Activated naive CD8-positive, alpha-beta T cell (primary cell): ENCODE data around the gene NUDT8.
"Not testable (repeated sequence)": the region's sequence is repeated elsewhere in the genome, so short reads cannot be mapped to it uniquely, and the experiment has no call there.

Experiments used
- H3K27ac Mint-ChIP-seq: one replicate; pipeline ENCODE4 v1.8.0; 2021; ENCODE audit warnings: mixed read lengths
- H3K27me3 Mint-ChIP-seq: one replicate; pipeline ENCODE4 v1.8.0; 2021; ENCODE audit warnings: mixed read lengths
- H3K36me3 Mint-ChIP-seq: one replicate; pipeline ENCODE4 v1.8.0; 2021; ENCODE audit warnings: mixed read lengths
- H3K4me1 Mint-ChIP-seq: one replicate; pipeline ENCODE4 v1.8.0; 2021; ENCODE audit warnings: low read depth, mixed read lengths
- H3K4me3 Mint-ChIP-seq: one replicate; pipeline ENCODE4 v1.8.0; 2021; ENCODE audit warnings: mild to moderate bottlenecking, mixed read lengths
- H3K9me3 Mint-ChIP-seq: one replicate; pipeline ENCODE4 v1.8.0; 2021; ENCODE audit warnings: low read depth, mixed read lengths

Gene NUDT8

DNA sequence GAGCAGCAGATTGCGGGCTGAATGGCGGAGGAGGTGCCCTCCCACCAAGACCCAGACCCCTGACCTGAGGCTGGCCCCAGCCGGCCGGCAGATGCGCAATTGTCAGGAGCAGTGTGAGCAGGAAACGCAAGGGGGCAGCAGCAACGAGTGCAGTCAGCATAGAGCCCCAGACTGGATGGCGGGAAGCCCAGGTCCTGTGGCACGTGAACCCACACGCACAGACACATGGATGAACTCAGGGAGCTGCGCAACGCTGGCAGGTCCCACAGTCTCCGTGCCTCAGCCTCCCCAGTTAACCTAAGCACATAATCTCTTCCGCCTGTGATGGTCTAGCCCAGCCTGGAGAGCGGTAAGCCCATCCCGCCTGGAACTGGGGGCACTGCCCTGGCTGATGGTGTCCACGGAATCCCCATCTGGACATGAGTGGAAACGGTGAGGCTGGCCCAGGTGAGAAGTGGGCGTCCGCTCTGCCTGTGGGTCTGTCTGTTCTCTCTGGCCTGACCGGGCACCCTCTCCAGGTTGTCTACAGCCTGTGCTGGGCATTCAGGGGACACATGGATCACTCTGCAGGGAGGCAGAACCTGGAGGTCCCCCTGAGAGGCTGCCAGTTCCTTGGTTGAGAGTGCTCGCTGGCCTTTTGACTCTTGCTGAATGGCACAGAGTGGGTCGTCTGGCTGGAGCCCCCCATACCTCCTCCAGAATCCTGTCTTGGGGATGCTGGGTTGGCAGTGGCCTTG, 10.5 kb upstream of the NUDT8 start:
- Mint-ChIP-seq H3K4me3 (no peak overlapping the region), H3K9me3 (no peaks in the 10 kb centered on the region), H3K36me3 (no peaks in the 10 kb centered on the region), H3K4me1 (no peaks in the 10 kb centered on the region), H3K27ac (no peak overlapping the region), H3K27me3 (no peaks in the 10 kb centered on the region)

DNA sequence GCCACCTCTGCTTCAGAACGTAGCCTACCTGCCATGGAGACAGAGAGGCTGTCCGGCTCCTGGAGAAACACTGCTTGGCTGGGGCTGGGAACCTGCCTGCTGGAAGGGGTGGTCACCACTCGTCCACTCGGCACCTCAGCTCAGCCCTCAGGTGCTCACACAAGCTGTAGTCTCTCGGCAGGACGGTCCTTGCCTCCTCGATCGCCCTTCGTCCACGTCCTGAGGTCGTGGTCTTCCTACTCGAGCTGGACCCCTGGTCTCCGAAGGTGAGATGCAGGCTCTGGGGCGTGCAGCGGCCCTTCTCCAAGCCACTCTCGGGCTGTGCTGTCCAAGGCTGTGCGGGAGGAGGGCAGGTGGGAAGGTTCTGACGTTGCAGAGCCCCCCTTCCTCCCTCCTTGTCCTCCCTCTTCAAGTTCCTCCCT, 9.7 kb upstream of the NUDT8 start, which contains the start of gene TBX10:
Gene TBX10, minus strand, starts transcription at position 326 of the 422 bp plus-strand sequence. Its CDS starts 291 bp downstream, at position 35.
- Mint-ChIP-seq H3K36me3 (no peaks in the 10 kb centered on the region), H3K9me3 (no peaks in the 10 kb centered on the region), H3K27me3 (no peaks in the 10 kb centered on the region), H3K4me1 (no peaks in the 10 kb centered on the region), H3K27ac (no peak within 1 kb of the TSS), H3K4me3 (no peak within 1 kb of the TSS)

DNA sequence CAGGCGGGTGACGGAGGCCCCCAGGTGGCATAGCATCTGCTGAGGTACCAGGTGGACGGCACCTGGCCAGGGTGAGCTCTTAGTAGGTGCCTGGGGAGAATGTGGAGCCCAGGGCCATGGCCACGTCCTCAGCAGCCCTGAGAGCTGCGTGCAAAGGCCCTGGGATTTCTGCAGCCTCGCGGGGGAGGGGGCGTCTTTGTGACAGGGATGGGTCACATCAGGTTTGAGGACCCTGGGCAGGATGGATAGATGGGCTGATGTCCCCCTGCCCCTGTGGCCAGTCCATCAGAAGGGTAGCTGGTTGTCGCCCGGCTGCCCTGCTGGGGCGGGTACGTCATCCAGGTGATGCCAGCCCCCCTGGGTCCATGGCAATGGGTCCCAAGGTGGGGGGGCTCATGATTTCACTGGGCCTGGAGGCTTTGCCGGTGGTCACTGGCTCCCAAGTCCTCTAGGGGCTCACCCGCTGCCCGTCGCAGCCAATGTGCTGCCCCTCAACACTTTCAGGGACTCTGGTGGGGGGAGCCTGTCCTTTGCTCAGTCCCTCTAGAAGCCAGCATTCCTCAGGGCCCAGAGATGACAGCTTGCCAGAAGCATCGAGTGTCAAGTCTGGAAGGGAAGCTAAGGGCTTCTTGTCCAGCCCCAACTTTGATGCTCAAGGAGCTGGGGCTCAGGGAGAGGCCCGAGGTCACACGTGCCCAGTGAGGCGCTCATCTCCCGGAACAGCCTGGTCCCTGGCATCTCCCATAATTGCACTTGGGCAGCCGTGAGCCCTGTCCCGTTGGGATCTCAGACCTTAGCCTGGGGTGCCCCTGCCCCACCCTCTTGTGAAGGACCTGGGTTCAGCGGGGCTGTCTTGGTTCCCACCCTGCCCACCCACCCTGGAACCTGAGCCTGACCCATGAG, 9.0 kb upstream of the NUDT8 start:
- Mint-ChIP-seq H3K4me1 (no peaks in the 10 kb centered on the region), H3K4me3 (no peak overlapping the region), H3K9me3 (no peaks in the 10 kb centered on the region), H3K27ac (no peak overlapping the region), H3K36me3 (no peaks in the 10 kb centered on the region), H3K27me3 (no peaks in the 10 kb centered on the region)

DNA sequence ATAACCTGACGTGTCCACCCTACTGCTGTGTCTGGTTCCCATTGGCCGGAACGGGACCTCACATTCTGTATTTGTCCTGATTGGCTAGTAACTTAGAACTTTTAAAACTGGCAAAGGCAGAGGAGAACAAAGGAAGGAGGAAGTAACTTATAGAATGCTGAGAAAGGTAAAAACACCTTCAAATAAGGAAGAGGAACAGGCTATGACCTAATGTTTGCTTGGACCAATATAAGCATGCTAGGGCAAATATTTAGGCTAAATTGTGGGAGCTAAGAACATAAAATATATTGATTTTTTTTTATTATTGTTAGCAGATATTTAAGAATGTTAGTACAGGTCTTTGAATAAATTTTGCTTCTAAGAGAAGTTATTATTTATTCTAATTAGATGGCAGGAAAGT, 7.7 kb upstream of the NUDT8 start:
- H3K4me3 Mint-ChIP-seq: not testable (repeated sequence)

DNA sequence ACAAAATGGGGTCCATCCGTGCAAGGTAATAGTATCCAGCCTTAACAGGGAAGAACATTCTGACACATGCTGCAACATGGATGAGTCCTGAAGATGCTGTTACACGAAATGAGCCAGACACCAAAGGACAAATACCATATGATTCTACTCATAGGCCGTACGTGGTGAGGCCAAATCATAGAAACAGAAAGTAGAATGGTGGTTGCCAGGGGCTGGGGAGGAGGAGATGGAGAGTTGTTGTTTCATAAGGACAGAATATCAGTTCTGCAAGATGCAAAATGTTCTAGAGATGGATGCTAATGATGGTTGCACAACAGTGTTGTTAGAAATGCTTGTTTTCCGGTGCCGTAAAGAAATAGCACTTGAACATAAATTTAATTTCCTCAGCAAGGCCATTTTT, 7.2 kb upstream of the NUDT8 start:
- Mint-ChIP-seq H3K4me1 (no peaks in the 10 kb centered on the region), H3K27ac (no peak overlapping the region), H3K36me3 (no peaks in the 10 kb centered on the region), H3K27me3 (no peaks in the 10 kb centered on the region), H3K9me3 (no peaks in the 10 kb centered on the region), H3K4me3 (no peak overlapping the region)

More for the DNA sequence above, 7.7 kb upstream of the NUDT8 start:
- not testable (repeated sequence) for H3K27me3 Mint-ChIP-seq, H3K36me3 Mint-ChIP-seq, H3K9me3 Mint-ChIP-seq, H3K27ac Mint-ChIP-seq, H3K4me1 Mint-ChIP-seq

DNA sequence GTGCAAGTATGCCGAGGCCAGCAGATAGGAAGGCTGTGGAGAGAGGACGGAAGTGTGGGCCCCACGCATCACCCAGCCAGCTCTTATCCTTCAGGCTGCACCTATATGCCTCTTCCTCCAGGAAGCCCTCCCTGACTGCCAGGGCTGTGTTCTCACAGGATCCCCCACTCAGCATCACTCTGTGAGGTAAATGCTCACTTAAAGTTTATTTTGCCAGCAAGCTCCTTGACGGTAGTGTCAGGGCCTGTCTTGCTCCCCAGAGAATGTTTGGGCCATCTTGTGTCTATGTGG, 5.4 kb upstream of the NUDT8 start:
- Mint-ChIP-seq H3K27me3 (no peaks in the 10 kb centered on the region), H3K27ac (no peak overlapping the region), H3K36me3 (no peaks in the 10 kb centered on the region), H3K4me3 (no peak overlapping the region), H3K4me1 (peaks cover 5% of the 10 kb centered on the region), H3K9me3 (no peaks in the 10 kb centered on the region)

DNA sequence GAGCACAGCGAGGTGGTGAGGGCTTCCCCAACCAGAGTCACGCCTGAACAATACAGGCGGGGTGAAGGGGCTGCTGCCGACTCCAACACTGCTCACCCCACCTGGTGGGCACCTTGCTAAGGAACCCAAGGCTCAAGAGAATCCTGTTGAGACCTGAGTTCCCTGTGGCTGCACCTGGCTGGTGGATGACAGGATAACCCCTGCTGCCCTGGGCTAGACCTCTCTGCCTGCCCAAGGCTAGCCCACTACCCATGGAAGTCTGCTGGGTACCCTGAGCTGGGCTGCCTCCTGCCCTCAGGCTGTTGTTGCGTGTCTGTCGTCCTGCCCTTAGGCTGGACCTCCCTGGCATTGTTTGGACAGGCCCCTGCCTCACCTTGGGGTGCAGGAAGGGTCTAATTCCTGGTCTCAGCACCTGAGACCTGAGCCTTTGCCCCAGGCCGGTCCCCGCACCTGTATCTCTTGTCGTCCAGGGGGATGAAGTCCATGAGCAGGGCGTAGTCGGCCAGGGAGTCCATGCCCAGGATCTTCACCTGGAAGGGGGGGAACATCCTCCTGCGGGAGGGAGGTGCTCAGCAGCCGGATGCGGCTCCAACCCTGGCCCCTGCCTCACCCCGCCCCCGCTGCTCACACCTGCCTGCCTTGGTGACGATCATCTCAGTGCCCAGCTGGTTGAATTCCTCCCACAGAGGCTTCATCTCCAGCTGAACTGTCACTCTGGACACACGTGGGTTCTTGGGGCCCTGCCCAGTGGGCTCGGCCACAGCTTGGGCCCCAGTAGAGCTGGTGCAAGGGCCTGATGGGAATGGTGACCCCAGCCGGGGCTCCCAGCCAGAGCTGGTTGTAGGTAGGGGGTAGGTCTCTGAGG, 4.9 kb upstream of the NUDT8 start:
- no peaks in the 10 kb centered on the region for H3K9me3 Mint-ChIP-seq
- H3K36me3 Mint-ChIP-seq: no peaks in the 10 kb centered on the region
- no peaks in the 10 kb centered on the region for H3K27me3 Mint-ChIP-seq
- no peak overlapping the region for H3K27ac Mint-ChIP-seq
- H3K4me3 Mint-ChIP-seq: no peak overlapping the region
- peaks cover 5% of the 10 kb centered on the region for H3K4me1 Mint-ChIP-seq

DNA sequence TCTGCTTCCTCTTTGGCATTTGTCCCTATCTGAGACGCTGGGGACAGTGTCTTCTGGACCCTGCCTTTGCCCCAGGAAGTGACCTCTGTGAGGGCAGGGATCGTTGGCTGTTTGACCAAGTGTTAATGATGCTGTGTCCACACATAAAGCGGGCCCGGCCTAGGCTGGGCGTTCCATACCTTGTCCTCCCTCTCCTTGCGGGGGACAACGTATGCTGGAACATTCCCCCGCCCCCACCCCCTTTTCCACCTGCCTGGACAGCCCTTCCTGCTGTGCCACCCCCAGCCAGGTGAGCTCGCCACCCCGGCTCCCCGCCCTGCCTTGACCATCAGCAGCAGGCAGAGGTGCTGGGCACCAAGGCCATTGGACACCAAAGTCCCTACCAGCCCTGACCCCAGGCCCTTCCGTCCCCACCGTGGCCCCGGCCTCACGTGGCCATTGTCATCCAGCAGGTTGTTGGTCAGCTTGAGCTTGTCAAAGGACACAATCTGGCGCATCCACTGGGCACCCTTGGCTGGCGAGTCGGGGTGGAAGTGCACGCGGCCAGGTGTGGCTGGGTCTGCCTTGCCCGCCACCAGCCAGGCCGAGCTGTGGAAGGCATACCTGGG, 4.1 kb upstream of the NUDT8 start:
- peaks cover 5% of the 10 kb centered on the region for H3K4me1 Mint-ChIP-seq
- H3K27me3 Mint-ChIP-seq: no peaks in the 10 kb centered on the region
- H3K9me3 Mint-ChIP-seq: no peaks in the 10 kb centered on the region
- no peak overlapping the region for H3K4me3 Mint-ChIP-seq
- no peaks in the 10 kb centered on the region for H3K36me3 Mint-ChIP-seq
- H3K27ac Mint-ChIP-seq: no peak overlapping the region

DNA sequence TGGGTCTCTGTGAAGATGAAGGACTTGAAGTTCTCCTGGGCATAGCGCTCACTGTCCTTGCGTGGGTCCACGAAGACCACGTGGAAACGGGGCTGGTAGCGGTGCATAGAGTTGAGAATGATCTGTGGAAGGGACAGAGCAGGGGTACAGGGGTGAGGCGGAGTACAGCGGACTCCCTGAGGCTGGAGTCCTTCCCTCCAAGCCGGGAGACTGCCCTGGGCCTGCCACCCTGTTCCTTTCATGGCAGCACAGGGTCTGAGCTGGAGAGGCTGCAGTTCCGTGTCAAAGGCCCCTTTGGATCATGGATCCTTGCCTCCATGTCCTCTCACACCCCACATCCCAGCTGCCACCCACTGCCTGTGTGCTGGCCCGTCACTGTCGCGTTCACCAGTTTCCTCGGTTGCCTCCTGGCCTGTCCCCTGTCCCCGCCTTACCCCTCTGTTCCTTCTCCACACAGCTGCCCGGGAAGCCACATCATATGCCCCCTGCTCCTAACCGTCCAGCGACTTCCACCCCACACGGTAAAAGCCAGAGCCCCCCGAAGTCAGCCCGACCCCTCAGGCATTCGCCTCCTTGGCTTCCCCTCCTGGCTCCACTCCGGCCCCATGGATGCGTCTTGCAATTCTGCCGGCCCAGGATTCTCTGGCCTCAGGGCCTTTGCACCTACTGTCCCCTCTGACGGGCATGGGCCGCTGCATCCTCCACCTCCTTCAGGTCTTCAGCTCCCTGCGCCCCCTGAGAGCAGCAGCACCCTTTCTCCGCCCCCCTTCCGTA, 3.4 kb upstream of the NUDT8 start:
- Mint-ChIP-seq H3K9me3 (no peaks in the 10 kb centered on the region), H3K27ac (no peak overlapping the region), H3K36me3 (no peaks in the 10 kb centered on the region), H3K27me3 (no peaks in the 10 kb centered on the region), H3K4me3 (no peak overlapping the region), H3K4me1 (peaks cover 5% of the 10 kb centered on the region)

DNA sequence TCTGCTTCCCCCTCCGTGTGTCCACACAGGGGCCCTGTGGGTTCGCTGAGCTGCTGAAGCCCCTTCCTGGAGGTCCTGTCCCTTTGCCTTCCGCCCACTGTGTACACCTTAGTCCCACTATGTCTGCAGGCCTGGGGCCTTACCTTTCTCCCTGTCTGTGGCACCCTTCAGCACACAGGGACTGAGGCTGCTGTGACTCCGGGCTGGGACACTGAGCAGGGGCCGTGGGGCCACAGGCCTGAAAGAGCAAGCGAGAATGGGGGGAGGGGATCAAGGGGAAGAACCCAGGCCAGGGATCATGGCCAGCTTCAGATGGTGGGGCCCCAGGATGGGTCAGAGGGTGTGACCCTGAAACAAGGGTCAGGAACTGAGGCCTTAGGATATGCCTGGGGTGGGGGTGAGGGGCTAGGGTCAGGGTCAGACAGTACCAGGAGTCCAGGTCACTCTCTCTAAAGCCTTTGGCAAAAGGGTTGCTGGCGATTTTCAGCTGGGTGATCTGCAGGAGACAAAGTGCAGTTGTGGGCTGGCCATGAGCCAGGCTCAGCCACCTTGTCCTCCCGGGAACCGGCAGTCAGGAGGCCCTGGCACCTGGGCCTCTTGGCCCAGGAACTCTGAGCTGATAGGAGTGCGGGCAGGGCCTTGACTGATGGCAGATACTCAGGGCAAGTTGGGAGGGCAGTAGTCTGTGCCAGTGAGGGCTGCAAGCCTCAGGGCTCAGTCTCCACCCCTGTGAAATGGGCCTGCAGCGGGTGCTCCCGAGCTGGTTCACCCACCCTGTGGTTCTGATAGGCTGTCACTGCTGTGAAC, 2.6 kb upstream of the NUDT8 start:
- H3K36me3 Mint-ChIP-seq: no peaks in the 10 kb centered on the region
- peak overlapping the region; percentile 61 for H3K27ac Mint-ChIP-seq
- H3K4me3 Mint-ChIP-seq: peak overlapping the region; percentile 56
- no peaks in the 10 kb centered on the region for H3K27me3 Mint-ChIP-seq
- peaks cover 5% of the 10 kb centered on the region for H3K4me1 Mint-ChIP-seq
- no peaks in the 10 kb centered on the region for H3K9me3 Mint-ChIP-seq

DNA sequence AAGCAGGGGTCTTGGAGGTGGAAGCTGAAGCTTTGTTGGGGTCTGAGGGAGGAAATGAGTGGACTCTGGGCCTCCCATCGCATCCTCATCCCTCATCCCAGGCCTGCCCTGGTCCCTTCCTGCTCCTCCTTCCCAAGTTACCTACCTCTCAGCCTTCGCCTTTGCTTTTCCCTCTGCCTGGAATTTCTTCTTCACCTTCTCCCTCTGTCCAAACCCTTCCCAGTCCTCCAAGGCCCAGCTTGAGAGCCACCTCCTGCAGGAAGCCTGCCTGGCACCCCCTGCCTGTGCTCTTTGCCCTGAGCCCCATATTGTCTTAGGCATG, 2.1 kb upstream of the NUDT8 start:
- Mint-ChIP-seq H3K27ac (peak overlapping the region; percentile 61), H3K4me1 (peaks cover 5% of the 10 kb centered on the region), H3K4me3 (peak overlapping the region; percentile 56), H3K27me3 (no peaks in the 10 kb centered on the region), H3K36me3 (no peaks in the 10 kb centered on the region), H3K9me3 (no peaks in the 10 kb centered on the region)

DNA sequence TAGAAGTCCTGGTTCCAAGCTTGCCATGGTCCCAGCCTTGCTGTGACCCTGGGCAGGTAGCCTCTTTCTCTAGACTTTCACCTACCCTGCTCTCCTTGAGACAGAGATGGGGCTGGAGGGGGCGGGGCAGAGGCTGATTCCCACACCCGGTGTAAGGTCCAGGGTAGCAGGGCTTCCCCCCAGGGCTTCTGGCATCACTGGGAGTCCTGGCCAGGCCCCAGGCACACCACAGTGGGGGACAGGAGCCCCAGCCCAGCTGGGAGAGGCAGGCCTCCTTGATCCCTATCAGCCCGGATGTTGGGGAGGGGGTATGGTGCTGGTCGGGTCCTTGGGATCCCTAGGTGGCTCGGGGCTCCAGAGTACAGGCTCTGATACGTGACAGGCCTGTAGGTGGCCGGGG, 1.7 kb upstream of the NUDT8 start:
- Mint-ChIP-seq H3K4me3 (peak overlapping the region; percentile 90), H3K27me3 (no peaks in the 10 kb centered on the region), H3K27ac (no peak overlapping the region), H3K9me3 (no peaks in the 10 kb centered on the region), H3K4me1 (peaks cover 5% of the 10 kb centered on the region), H3K36me3 (no peaks in the 10 kb centered on the region)

DNA sequence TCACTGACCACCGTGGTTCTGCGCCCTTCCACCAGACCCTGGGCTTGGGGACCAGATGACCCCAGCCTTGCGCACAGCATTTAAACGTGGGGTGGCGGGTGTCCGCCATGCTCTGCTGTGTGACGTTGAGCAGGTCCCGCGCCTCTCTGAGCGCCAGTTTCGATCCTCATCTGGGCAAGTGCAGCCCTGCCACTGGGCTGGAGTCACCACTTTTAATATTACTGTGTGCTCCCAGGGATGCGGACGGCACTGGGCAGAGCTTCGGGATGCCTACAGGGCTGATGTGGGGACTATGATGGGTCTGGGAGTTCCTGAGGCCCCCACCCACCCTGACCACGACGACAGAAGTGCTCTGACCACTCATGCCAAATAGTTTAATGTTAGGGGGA, 1.2 kb upstream of the NUDT8 start:
- Mint-ChIP-seq H3K9me3 (no peaks in the 10 kb centered on the region), H3K4me1 (peaks cover 5% of the 10 kb centered on the region), H3K27me3 (no peaks in the 10 kb centered on the region), H3K4me3 (peak overlapping the region; percentile 90), H3K27ac (peak overlapping the region; percentile 83), H3K36me3 (no peaks in the 10 kb centered on the region)
